Left lung (tissue), 10 donors: ENCODE data around the gene FOXI3. TPM values are rescaled to one million over a fixed set of nuclear protein-coding genes. Genes with fewer than 3 reads are reported as not detected.
A peak's percentile ranks its signal among the peaks of the same experiment; 100 is the strongest.

Experiments used
- ATAC-seq: fragments of 200-7000 bp; cut with Tn5 transposase; one replicate; pipeline ENCODE4 v1.9.1; 2020; ENCODE audit warnings: moderate library complexity
- DNase-seq, 4 donors: peaks; one replicate each; pipeline ENCODE4 v3.0.0-alpha.2; 2013 to 2020
- H3K27ac ChIP-seq, 2 donors: fragments of 200-600 bp; sonication (generic) in 1 of 2; one replicate each; pipeline versions ENCODE4 v1.5.0 to v1.8.0; 2020 to 2021
- H3K27me3 ChIP-seq, 2 donors: fragments of 200-600 bp; sonication (generic) in 1 of 2; one replicate each; pipeline versions ENCODE4 v1.5.0 to v1.8.0; 2020 to 2021
- H3K36me3 ChIP-seq, 2 donors: fragments of 200-600 bp; sonication (generic) in 1 of 2; one replicate each; pipeline versions ENCODE4 v1.5.0 to v1.8.0; 2020 to 2021
- H3K4me1 ChIP-seq, 2 donors: fragments of 200-600 bp; one replicate each; pipeline ENCODE4 v1.8.0; 2021
- H3K4me3 ChIP-seq, 2 donors: fragments of 200-600 bp; sonication (generic) in 1 of 2; one replicate each; pipeline versions ENCODE4 v1.5.0 to v1.8.0; 2020 to 2021; ENCODE audit warnings: mild to moderate bottlenecking in 1 of 2
- H3K9me3 ChIP-seq, 2 donors: fragments of 200-600 bp; sonication (generic) in 1 of 2; one replicate each; pipeline versions ENCODE4 v1.5.0 to v1.8.0; 2020 to 2021
- intact Hi-C, 2 donors: fragments of 100-400 bp; cut with DNase I; formaldehyde crosslinking; loops; one replicate each; pipeline versions ENCODE4 v1.11.2 to v1.14.2; 2022
- polyA plus RNA-seq, 6 donors: library from polyadenylated mRNA; unstranded; fragments of 120-200 nt; gene quantifications; one replicate each; pipeline ENCODE4 v1.2.1, GENCODE V29; 2013; ENCODE audit not compliant: insufficient read length in 6 of 6
- total RNA-seq, 2 donors: library from RNA; stranded (reverse); fragmentation: NEBNext Ultra II Directional; extraction: Animal tissue kit (Norgen Biotek cat#: 25700); gene quantifications; one replicate each; pipeline ENCODE4 v1.2.1, GENCODE V29; 2021
- TF ChIP-seq, protein P1 (sequence below), 2 donors: fragments of 200-600 bp; sonication (generic) in 1 of 2; IDR thresholded peaks; one replicate each; pipeline versions ENCODE4 v1.5.0 to v1.8.0; 2021; ENCODE audit warnings: antibody characterized with exemption in 2 of 2
- donor health status: DM: no; HTN: yes; CAD: no.
- donor health status: DM: no; HTN: no; CAD: no.

Gene FOXI3
- total and polyA plus RNA-seq, 8 donors: 0.07 to 0.08 (median 0.07) TPM; not detected in 5

- ATAC-seq (peak; percentile 47), DNase-seq (peak in 1 of 4 donors; percentile 79)
- H3K36me3 ChIP-seq: no peaks in the 10 kb centered on the region
- TF ChIP-seq, protein P1, sequence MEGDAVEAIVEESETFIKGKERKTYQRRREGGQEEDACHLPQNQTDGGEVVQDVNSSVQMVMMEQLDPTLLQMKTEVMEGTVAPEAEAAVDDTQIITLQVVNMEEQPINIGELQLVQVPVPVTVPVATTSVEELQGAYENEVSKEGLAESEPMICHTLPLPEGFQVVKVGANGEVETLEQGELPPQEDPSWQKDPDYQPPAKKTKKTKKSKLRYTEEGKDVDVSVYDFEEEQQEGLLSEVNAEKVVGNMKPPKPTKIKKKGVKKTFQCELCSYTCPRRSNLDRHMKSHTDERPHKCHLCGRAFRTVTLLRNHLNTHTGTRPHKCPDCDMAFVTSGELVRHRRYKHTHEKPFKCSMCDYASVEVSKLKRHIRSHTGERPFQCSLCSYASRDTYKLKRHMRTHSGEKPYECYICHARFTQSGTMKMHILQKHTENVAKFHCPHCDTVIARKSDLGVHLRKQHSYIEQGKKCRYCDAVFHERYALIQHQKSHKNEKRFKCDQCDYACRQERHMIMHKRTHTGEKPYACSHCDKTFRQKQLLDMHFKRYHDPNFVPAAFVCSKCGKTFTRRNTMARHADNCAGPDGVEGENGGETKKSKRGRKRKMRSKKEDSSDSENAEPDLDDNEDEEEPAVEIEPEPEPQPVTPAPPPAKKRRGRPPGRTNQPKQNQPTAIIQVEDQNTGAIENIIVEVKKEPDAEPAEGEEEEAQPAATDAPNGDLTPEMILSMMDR (IDR thresholded peaks at IDR 0.05): no peak
- peak overlapping the region in 1 of 2 donors; percentile 21 for H3K4me3 ChIP-seq
- H3K27me3 ChIP-seq: peaks cover 71 to 98% of the 10 kb centered on the region in 2 donors
- no peaks in the 10 kb centered on the region for H3K9me3 ChIP-seq
- no peak overlapping the region for H3K27ac ChIP-seq
- intact Hi-C loops: no loop called here
- H3K4me1 ChIP-seq: peaks cover 0 to 10% of the 10 kb centered on the region in 2 donors
Observed at GRCh38 chr2:88451811-88452564, 505 bp downstream of the FOXI3 start.

- ATAC-seq: no peak
- Histone ChIP-seq H3K27me3 (peaks cover 66 to 98% of the 10 kb centered on the region in 2 donors), H3K36me3 (no peaks in the 10 kb centered on the region), H3K4me1 (peaks cover 0 to 10% of the 10 kb centered on the region in 2 donors), H3K4me3 (no peak overlapping the region), H3K27ac (no peak overlapping the region), H3K9me3 (no peaks in the 10 kb centered on the region)
- no peak for DNase-seq
- TF ChIP-seq, protein P1 (IDR thresholded peaks at IDR 0.05): no peak
- intact Hi-C loops: no loop called here
Observed at GRCh38 chr2:88450925-88451810, 1.3 kb downstream of the FOXI3 start.

- TF ChIP-seq, protein P1 (IDR thresholded peaks at IDR 0.05): no peak
- H3K36me3 ChIP-seq: no peaks in the 10 kb centered on the region
- peaks cover 0 to 10% of the 10 kb centered on the region in 2 donors for H3K4me1 ChIP-seq
- H3K27me3 ChIP-seq: peaks cover 58 to 98% of the 10 kb centered on the region in 2 donors
- ATAC-seq: peak; percentile 21
- H3K9me3 ChIP-seq: no peaks in the 10 kb centered on the region
- no peak overlapping the region for H3K27ac ChIP-seq
- no peak for DNase-seq
- intact Hi-C loops: no loop called here
- H3K4me3 ChIP-seq: no peak overlapping the region
Observed at GRCh38 chr2:88450186-88450585, 2.3 kb downstream of the FOXI3 start.

DNA sequence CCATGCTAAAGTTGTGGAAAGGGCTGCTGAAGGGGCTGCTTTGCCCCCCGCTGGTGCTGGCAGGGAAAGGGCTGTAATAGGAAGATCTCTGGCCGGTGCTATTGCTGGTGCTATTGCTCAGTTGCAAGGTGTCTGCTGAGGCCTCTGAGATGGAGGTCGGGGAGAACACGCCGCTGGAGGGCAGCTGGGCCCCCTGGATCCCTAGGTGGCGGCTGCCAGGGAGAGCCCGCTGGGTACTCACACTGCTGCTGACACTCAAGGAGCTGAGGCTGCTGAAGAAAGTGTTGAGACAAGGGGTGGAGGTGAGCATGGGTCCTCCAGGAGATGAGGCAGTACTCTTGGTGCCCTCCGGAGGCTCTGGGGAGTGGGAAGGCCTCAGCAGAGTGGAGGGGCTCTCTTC is 4.2 kb downstream of the FOXI3 start:
- Histone ChIP-seq H3K9me3 (no peaks in the 10 kb centered on the region), H3K27ac (no peak overlapping the region), H3K36me3 (no peaks in the 10 kb centered on the region), H3K27me3 (peaks cover 42 to 94% of the 10 kb centered on the region in 2 donors), H3K4me3 (no peak overlapping the region), H3K4me1 (peaks cover 0 to 10% of the 10 kb centered on the region in 2 donors)
- TF ChIP-seq, protein P1 (IDR thresholded peaks at IDR 0.05): no peak
- no peak for DNase-seq
- intact Hi-C loops: no loop called here
- no peak for ATAC-seq
